Right atrium auricular region (tissue), 2 donors: ENCODE results near the gene TBK1. TPM values are rescaled to one million over a fixed set of nuclear protein-coding genes. Genes with fewer than 3 reads are reported as not detected.

Experiments
- DNase-seq: peaks from one replicate; pipeline ENCODE4 v3.0.0-alpha.2; 2019; ENCODE audit warnings: low spot score
- H3K27ac ChIP-seq, 2 donors: fragments of 200-600 bp; sonication (generic); 1 replicate in 1 of 2; 2 replicates in 1 of 2; pipeline ENCODE4 v1.5.1; 2016 to 2019
- H3K27me3 ChIP-seq, 2 donors: fragments of 200-600 bp; sonication (generic); one replicate each; pipeline versions ENCODE4 v1.5.1 to v1.6.0; 2017 to 2019
- H3K36me3 ChIP-seq: fragments of 200-600 bp; sonication (generic); one replicate; pipeline ENCODE4 v1.5.1; 2016
- H3K4me1 ChIP-seq, 2 donors: fragments of 200-600 bp; sonication (generic); one replicate each; pipeline versions ENCODE4 v1.5.1 to v1.6.0; 2017 to 2019
- H3K4me3 ChIP-seq, 2 donors: fragments of 200-600 bp; sonication (generic); 1 replicate in 1 of 2; 2 replicates in 1 of 2; pipeline ENCODE4 v1.5.1; 2017 to 2019; ENCODE audit warnings: mild to moderate bottlenecking in 1 of 2, moderate library complexity in 1 of 2
- H3K9me3 ChIP-seq, 2 donors: fragments of 200-600 bp; sonication (generic); one replicate each; pipeline ENCODE4 v1.5.1; 2019
- CTCF ChIP-seq, 2 donors: fragments of 200-600 bp; sonication (generic); IDR thresholded peaks; one replicate each; pipeline ENCODE4 v1.5.1; 2019; ENCODE audit warnings: antibody characterized with exemption in 2 of 2
- total RNA-seq, 2 donors: library from RNA; depleted of rRNA; stranded (reverse); fragments of >200 nt; gene quantifications; one replicate each; pipeline ENCODE4 v1.1.0, GENCODE V29; 2016

Gene TBK1
- total RNA-seq, 2 donors from 2014 or later, result 11.3 to 12.2 TPM

DNA sequence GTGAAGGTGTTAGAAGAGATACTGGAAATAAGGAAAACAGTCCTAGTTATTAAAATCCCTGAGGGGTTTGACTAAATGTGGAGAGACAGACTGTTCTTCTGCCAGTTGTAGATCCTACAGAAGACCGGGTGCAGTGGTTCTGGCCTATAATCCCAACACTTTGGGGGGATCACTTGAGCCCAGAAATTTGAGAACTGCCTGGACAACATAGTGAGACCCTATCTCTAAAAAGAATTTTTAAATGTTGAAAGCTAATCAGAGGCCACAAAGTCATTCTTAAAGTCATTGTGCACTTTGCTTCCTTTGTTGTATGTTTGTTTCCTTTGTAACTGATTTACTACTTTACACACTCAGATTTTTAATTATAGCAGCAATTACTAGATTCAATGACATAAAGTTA, 97.2 kb downstream of the TBK1 start:
- DNase-seq, result no peak
- Histone ChIP-seq H3K27me3 (no peaks in the 10 kb centered on the region), H3K27ac (no peak overlapping the region)

GRCh38 chr12:64550755-64551154, 98.8 kb downstream of the TBK1 start:
- no peak overlapping the region for H3K4me3 ChIP-seq
- no peak for DNase-seq
- no peaks in the 10 kb centered on the region for H3K4me1 ChIP-seq
- no peak overlapping the region for H3K27ac ChIP-seq
- H3K9me3 ChIP-seq, result no peaks in the 10 kb centered on the region
- no peaks in the 10 kb centered on the region for H3K27me3 ChIP-seq
- H3K36me3 ChIP-seq, result no peaks in the 10 kb centered on the region
- TF ChIP-seq CTCF (IDR thresholded peaks at IDR 0.05), result no peak

More for the DNA sequence above, 97.2 kb downstream of the TBK1 start:
- TF ChIP-seq CTCF (IDR thresholded peaks at IDR 0.05), result no peak
- Histone ChIP-seq H3K9me3 (no peaks in the 10 kb centered on the region), H3K4me1 (no peaks in the 10 kb centered on the region), H3K36me3 (no peaks in the 10 kb centered on the region), H3K4me3 (no peak overlapping the region)

DNA sequence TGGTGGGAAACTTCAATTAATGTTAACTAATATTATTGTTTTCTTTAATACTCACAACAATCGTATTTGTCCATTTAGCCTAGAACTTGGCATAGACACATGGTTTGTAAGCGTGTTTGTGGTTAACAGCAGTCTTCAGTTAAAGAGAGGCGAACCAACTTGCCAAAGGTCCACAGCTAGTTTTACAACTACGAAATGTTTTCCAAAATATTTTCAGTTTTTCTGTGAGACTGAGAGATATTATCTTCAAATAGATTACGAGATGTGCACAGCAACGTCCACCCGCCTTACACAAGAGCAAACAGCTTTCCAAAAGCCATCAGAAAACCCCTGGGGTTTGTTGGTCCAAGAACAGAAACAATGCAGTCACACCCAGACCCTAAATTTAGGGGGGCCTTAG, 99.8 kb downstream of the TBK1 start:
- Histone ChIP-seq H3K27ac (no peak overlapping the region), H3K36me3 (no peaks in the 10 kb centered on the region), H3K4me3 (no peak overlapping the region), H3K4me1 (no peaks in the 10 kb centered on the region), H3K9me3 (no peaks in the 10 kb centered on the region), H3K27me3 (no peaks in the 10 kb centered on the region)
- no peak for TF ChIP-seq CTCF (IDR thresholded peaks at IDR 0.05)
- no peak for DNase-seq

Other genes starting within 250 kb of the TBK1 start
- gene KICS2, start 229.8 kb upstream of the TBK1 start, total RNA-seq, result 1 to 10 TPM; 3.4 to 4.2 TPM
- gene C12orf56, start 61.4 kb upstream of the TBK1 start, total RNA-seq, result not detected
- 10 to 100 TPM; 16.1 to 16.9 TPM for gene XPOT, start 47.7 kb upstream of the TBK1 start, total RNA-seq
- gene RASSF3, start 158.4 kb downstream of the TBK1 start, total RNA-seq, result 10 to 100 TPM; 55.4 to 88.4 TPM